ENCODE data around the gene HOXC10.
A peak's percentile ranks its signal among the peaks of the same experiment; 100 is the strongest.

The HOXC10 gene

DNA sequence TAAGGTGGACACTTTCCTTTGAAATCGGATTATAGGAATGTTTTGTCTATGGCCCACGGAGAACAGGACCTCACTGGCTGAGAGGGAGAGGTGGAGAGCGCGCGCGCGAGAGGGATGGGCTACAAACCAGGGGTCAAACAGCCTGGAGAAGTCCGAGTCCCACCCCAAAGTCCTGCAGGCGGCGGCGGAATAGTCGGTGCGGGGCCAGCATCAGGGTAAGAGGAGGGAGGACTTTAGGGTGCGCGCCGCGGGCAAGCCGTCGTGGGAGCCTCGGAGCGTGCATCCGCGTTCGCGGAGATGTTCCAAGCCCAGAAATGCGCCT is 20.5 kb downstream of the HOXC10 start:
- Histone ChIP-seq H3K27ac (ENCODE audit: low read depth, low read length) (no peak overlapping the region), H2BK12ac (ENCODE audit: low read length) (no peak overlapping the region), H3K4me2 (ENCODE audit: low read length) (no peak overlapping the region), H4K91ac (ENCODE audit: low read depth, low read length) (no peak overlapping the region), H3K4me1 (ENCODE audit: control insufficient read depth in 1 of 2, insufficient read depth in 2 of 2, low read length in 2 of 2) (no peaks in the 10 kb centered on the region), H4K12ac (ENCODE audit: low read depth, low read length) (no peak overlapping the region), H3K9ac (ENCODE audit: low read length) (no peak overlapping the region), H3K36me3 (ENCODE audit: control insufficient read depth in 1 of 2, insufficient read depth in 2 of 2, low read length in 2 of 2) (no peaks in the 10 kb centered on the region), H3K9me3 (ENCODE audit: insufficient read depth, low read depth, low read length) (peaks cover 11% of the 10 kb centered on the region), H3K14ac (ENCODE audit: low read length) (no peak overlapping the region), H3K23ac (ENCODE audit: low read length) (no peak overlapping the region), H3K27me3 (ENCODE audit: insufficient read depth, low read length) (peaks cover 92% of the 10 kb centered on the region), H2BK5ac (ENCODE audit: low read depth, low read length, poor library complexity) (no peak overlapping the region), H3K4ac (ENCODE audit: low read depth, low read length) (no peak overlapping the region), H3K18ac (ENCODE audit: low read length) (no peak overlapping the region), H3K79me1 (ENCODE audit: low read length) (no peaks in the 10 kb centered on the region), H3K79me2 (ENCODE audit: control insufficient read depth, insufficient read depth, low read length, poor library complexity) (no peaks in the 10 kb centered on the region), H2AFZ (ENCODE audit: insufficient read depth, low read length, poor library complexity) (no peak overlapping the region), H3K4me3 (ENCODE audit: low read depth, low read length) (no peak overlapping the region), H4K8ac (ENCODE audit: low read depth, low read length) (no peak overlapping the region), H2AK5ac (ENCODE audit: low read length) (no peak overlapping the region), H2BK120ac (ENCODE audit: insufficient read depth, low read length, poor library complexity) (no peak overlapping the region)
- no CpG with 5 or more reads among the region's 26 CpGs for WGBS (ENCODE audit: extremely low coverage, insufficient coverage, insufficient read length)
- DNase-seq = no peak

DNA sequence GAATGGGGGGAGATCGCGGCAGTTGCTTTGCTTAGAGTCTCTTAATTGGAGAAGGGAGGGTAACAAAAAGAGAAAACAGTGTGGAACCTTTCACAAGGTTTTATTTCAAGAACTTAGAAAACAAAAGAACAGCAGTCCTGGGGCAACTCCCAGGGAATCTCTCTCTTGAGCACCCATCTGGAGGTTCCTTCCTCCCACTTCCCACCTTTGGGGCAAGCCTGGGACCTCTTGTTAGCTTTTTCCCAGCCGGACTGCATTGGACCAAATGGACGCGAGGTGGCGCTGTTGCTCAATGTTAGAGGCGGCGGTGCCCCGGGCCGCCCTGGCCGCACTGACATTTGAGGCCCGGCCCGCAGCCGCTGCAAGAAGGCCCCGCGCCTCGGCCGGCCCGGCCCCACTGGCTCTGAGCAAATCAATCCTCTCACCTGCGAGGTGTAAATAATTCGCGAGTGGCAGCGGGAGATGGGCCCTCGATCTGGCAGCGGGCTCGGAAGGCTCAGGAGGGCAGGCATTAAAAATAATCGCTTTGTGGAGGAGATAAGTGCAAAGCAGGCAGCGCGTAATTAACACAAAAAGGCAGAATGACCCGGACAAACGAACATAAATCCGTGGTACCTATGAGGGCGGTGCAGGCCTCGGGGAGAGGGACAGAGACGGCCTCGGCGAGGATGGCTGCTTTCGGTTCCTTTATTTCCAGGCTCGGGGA is 21.1 kb downstream of the HOXC10 start:
- Histone ChIP-seq H3K23ac (ENCODE audit: low read length) (no peak overlapping the region), H4K8ac (ENCODE audit: low read depth, low read length) (no peak overlapping the region), H3K9me3 (ENCODE audit: insufficient read depth, low read depth, low read length) (peaks cover 8% of the 10 kb centered on the region), H3K79me2 (ENCODE audit: control insufficient read depth, insufficient read depth, low read length, poor library complexity) (no peaks in the 10 kb centered on the region), H2AK5ac (ENCODE audit: low read length) (no peak overlapping the region), H3K4me2 (ENCODE audit: low read length) (no peak overlapping the region), H2BK12ac (ENCODE audit: low read length) (no peak overlapping the region), H3K14ac (ENCODE audit: low read length) (no peak overlapping the region), H2BK120ac (ENCODE audit: insufficient read depth, low read length, poor library complexity) (no peak overlapping the region), H3K4ac (ENCODE audit: low read depth, low read length) (no peak overlapping the region), H3K9ac (ENCODE audit: low read length) (no peak overlapping the region), H3K36me3 (ENCODE audit: control insufficient read depth in 1 of 2, insufficient read depth in 2 of 2, low read length in 2 of 2) (no peaks in the 10 kb centered on the region), H3K27me3 (ENCODE audit: insufficient read depth, low read length) (peaks cover 91% of the 10 kb centered on the region), H2BK5ac (ENCODE audit: low read depth, low read length, poor library complexity) (no peak overlapping the region), H3K18ac (ENCODE audit: low read length) (no peak overlapping the region), H3K4me1 (ENCODE audit: control insufficient read depth in 1 of 2, insufficient read depth in 2 of 2, low read length in 2 of 2) (no peaks in the 10 kb centered on the region), H4K12ac (ENCODE audit: low read depth, low read length) (no peak overlapping the region), H3K4me3 (ENCODE audit: low read depth, low read length) (no peak overlapping the region), H3K27ac (ENCODE audit: low read depth, low read length) (no peak overlapping the region), H3K79me1 (ENCODE audit: low read length) (no peaks in the 10 kb centered on the region), H4K91ac (ENCODE audit: low read depth, low read length) (no peak overlapping the region), H2AFZ (ENCODE audit: insufficient read depth, low read length, poor library complexity) (no peak overlapping the region)
- DNase-seq = peak; percentile 85 to 97
- no CpG with 5 or more reads among the region's 39 CpGs for WGBS (ENCODE audit: extremely low coverage, insufficient coverage, insufficient read length)

DNA sequence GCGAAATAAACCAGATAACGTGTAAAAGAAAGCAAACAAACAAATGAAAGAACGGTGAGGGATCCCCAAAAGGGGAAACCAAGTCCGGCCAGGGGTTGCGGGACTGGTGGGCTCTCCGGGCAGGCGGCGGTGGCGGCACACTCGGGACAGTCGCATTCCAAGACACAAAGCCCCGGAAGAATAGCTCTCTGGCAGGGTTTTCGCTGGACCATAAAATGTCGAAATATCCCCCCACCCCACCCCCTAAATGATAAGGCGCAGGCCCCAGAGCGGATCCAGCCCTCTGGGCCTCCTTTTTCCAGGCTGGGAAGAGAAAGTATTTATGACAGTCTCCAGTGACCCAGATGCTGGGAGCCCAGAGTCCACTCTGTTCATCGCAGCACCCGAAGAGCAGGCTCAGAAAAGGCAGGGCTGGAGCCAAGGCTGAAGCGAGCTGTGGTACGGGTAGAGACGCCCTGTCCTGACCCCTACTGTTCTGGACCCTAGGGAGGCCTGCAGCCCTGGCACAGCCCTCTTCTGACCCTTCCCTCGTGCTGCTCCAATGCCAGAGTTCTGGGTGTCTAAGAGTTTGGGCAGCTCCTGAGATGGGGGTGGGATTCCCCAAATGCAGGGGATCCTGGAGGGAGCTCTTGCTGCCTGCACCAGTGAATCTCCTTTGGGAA is 21.7 kb downstream of the HOXC10 start:
- Histone ChIP-seq H3K36me3 (ENCODE audit: control insufficient read depth in 1 of 2, insufficient read depth in 2 of 2, low read length in 2 of 2) (no peaks in the 10 kb centered on the region), H3K14ac (ENCODE audit: low read length) (no peak overlapping the region), H3K79me1 (ENCODE audit: low read length) (no peaks in the 10 kb centered on the region), H2BK12ac (ENCODE audit: low read length) (no peak overlapping the region), H2BK5ac (ENCODE audit: low read depth, low read length, poor library complexity) (no peak overlapping the region), H3K4ac (ENCODE audit: low read depth, low read length) (no peak overlapping the region), H3K4me2 (ENCODE audit: low read length) (no peak overlapping the region), H3K9me3 (ENCODE audit: insufficient read depth, low read depth, low read length) (peaks cover 8% of the 10 kb centered on the region), H2AFZ (ENCODE audit: insufficient read depth, low read length, poor library complexity) (no peak overlapping the region), H4K8ac (ENCODE audit: low read depth, low read length) (no peak overlapping the region), H4K91ac (ENCODE audit: low read depth, low read length) (no peak overlapping the region), H2AK5ac (ENCODE audit: low read length) (no peak overlapping the region), H3K27ac (ENCODE audit: low read depth, low read length) (no peak overlapping the region), H3K18ac (ENCODE audit: low read length) (no peak overlapping the region), H3K9ac (ENCODE audit: low read length) (no peak overlapping the region), H2BK120ac (ENCODE audit: insufficient read depth, low read length, poor library complexity) (no peak overlapping the region), H4K12ac (ENCODE audit: low read depth, low read length) (no peak overlapping the region), H3K27me3 (ENCODE audit: insufficient read depth, low read length) (peaks cover 89% of the 10 kb centered on the region), H3K4me3 (ENCODE audit: low read depth, low read length) (no peak overlapping the region), H3K79me2 (ENCODE audit: control insufficient read depth, insufficient read depth, low read length, poor library complexity) (no peaks in the 10 kb centered on the region), H3K4me1 (ENCODE audit: control insufficient read depth in 1 of 2, insufficient read depth in 2 of 2, low read length in 2 of 2) (no peaks in the 10 kb centered on the region), H3K23ac (ENCODE audit: low read length) (no peak overlapping the region)
- WGBS (ENCODE audit: extremely low coverage, insufficient coverage, insufficient read length) = no CpG with 5 or more reads among the region's 22 CpGs
- DNase-seq = no peak

DNA sequence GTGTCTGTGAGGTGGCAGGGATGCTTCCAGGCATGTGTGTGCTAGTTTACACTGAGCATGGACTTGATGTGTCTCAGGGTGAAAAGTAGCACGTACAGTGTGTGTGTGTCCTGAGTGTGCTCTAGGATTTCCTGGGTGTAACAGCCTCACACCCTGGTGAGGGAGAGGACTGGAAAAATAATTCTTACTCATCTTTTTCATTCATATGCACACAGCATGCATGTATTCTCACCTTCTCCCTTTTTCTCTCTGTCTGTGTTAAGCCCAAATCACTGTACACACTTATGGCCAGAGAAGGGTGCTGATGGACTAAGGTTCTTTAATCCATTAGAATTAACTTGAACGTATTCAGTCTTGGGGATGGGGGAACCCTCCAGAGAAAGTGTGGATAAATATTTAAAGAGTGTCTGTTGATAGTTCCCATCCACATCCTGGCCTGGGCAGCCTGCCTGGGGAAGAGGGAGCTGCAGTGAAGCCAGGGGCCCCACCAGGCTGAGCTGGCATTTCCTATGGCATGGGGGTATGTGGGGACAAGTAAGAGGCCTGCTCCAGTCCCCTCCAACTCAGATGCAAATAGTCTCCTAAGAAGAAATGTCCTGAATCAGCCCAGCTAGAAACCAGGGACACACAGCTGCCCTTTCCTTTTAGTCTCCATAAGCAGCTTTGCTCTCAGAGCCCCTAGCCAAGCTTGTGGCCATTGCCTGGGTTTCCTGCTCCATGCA is 22.8 kb downstream of the HOXC10 start:
- no peak overlapping the region for H3K4ac ChIP-seq (ENCODE audit: low read depth, low read length)
- no peak overlapping the region for H3K18ac ChIP-seq (ENCODE audit: low read length)
- H2AFZ ChIP-seq (ENCODE audit: insufficient read depth, low read length, poor library complexity) = no peak overlapping the region
- H3K27me3 ChIP-seq (ENCODE audit: insufficient read depth, low read length) = peaks cover 82% of the 10 kb centered on the region
- H3K4me1 ChIP-seq (ENCODE audit: control insufficient read depth in 1 of 2, insufficient read depth in 2 of 2, low read length in 2 of 2) = no peaks in the 10 kb centered on the region
- H4K91ac ChIP-seq (ENCODE audit: low read depth, low read length) = no peak overlapping the region
- H3K14ac ChIP-seq (ENCODE audit: low read length) = no peak overlapping the region
- H3K36me3 ChIP-seq (ENCODE audit: control insufficient read depth in 1 of 2, insufficient read depth in 2 of 2, low read length in 2 of 2) = no peaks in the 10 kb centered on the region
- H3K4me3 ChIP-seq (ENCODE audit: low read depth, low read length) = no peak overlapping the region
- no peak overlapping the region for H4K12ac ChIP-seq (ENCODE audit: low read depth, low read length)
- no peak overlapping the region for H4K8ac ChIP-seq (ENCODE audit: low read depth, low read length)
- H3K4me2 ChIP-seq (ENCODE audit: low read length) = no peak overlapping the region
- WGBS (ENCODE audit: extremely low coverage, insufficient coverage, insufficient read length) = no CpG with 5 or more reads among the region's 2 CpGs
- H3K9ac ChIP-seq (ENCODE audit: low read length) = no peak overlapping the region
- no peak overlapping the region for H3K27ac ChIP-seq (ENCODE audit: low read depth, low read length)
- H2BK5ac ChIP-seq (ENCODE audit: low read depth, low read length, poor library complexity) = no peak overlapping the region
- H2BK120ac ChIP-seq (ENCODE audit: insufficient read depth, low read length, poor library complexity) = no peak overlapping the region
- H3K23ac ChIP-seq (ENCODE audit: low read length) = no peak overlapping the region
- DNase-seq = no peak
- no peaks in the 10 kb centered on the region for H3K79me1 ChIP-seq (ENCODE audit: low read length)
- no peaks in the 10 kb centered on the region for H3K79me2 ChIP-seq (ENCODE audit: control insufficient read depth, insufficient read depth, low read length, poor library complexity)
- H2BK12ac ChIP-seq (ENCODE audit: low read length) = no peak overlapping the region
- H2AK5ac ChIP-seq (ENCODE audit: low read length) = no peak overlapping the region
- H3K9me3 ChIP-seq (ENCODE audit: insufficient read depth, low read depth, low read length) = peaks cover 6% of the 10 kb centered on the region

Measured in trophoblast cell (in vitro differentiated cells and primary cell).